GM12865 (cell line): ENCODE results near the gene KANSL3.
A peak's percentile ranks its signal among the peaks of the same experiment; 100 is the strongest.

Experiments
- DNase-seq: peaks from one replicate; pipeline ENCODE4 v3.0.0; 2010; ENCODE audit warnings: low read depth
- H3K4me3 ChIP-seq: 2 replicates; pipeline ENCODE4 v1.5.1; 2011; ENCODE audit warnings: mild to moderate bottlenecking, low read depth, low read length, control low read depth
- TF ChIP-seq, protein P1 (sequence below): IDR thresholded peaks from 2 replicates; pipeline ENCODE4 v1.5.1; 2011; ENCODE audit warnings: low read length, control low read depth, low read depth, inconsistent platforms; ENCODE audit not compliant: insufficient read depth; ENCODE audit errors: missing control alignments

KANSL3 gene

DNA sequence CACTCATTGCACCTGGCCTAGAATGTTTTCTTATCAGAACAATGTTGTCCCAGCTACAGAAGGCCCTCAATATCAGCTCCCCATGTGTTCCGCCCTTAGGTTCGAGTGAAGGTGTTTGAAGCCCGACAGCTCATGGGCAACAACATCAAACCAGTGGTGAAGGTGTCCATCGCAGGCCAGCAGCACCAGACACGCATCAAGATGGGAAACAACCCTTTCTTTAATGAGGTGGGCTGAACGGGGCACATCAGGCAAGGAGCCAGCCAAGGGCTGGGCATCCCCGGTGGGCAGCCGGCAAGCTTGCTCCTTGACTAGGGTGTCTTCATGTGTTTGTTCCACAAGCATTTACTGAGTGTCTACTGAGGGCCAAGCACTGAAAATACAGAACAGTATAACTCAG is 13.7 kb upstream of the KANSL3 start:
- no peak overlapping the region for H3K4me3 ChIP-seq
- TF ChIP-seq, protein P1, sequence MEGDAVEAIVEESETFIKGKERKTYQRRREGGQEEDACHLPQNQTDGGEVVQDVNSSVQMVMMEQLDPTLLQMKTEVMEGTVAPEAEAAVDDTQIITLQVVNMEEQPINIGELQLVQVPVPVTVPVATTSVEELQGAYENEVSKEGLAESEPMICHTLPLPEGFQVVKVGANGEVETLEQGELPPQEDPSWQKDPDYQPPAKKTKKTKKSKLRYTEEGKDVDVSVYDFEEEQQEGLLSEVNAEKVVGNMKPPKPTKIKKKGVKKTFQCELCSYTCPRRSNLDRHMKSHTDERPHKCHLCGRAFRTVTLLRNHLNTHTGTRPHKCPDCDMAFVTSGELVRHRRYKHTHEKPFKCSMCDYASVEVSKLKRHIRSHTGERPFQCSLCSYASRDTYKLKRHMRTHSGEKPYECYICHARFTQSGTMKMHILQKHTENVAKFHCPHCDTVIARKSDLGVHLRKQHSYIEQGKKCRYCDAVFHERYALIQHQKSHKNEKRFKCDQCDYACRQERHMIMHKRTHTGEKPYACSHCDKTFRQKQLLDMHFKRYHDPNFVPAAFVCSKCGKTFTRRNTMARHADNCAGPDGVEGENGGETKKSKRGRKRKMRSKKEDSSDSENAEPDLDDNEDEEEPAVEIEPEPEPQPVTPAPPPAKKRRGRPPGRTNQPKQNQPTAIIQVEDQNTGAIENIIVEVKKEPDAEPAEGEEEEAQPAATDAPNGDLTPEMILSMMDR = no peak
- DNase-seq = no peak

DNA sequence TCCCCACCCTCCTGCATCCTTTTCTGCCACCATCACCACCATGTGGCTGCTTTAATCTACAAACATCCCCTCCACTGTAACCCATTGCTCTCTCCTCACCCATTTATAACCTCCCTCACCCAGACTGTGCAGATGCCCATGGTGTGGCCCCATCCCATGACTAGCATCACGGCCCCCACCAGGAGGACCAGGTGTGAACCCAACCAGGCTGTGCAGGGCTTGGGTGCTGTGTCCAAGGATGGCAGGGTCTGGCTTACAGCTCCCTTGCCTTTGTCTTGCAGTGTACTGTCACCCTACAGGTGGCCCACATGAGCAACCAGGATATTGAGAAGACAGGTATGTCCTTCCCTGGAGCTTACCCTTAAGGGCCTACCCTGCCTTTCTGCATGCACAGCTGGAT is 11.2 kb upstream of the KANSL3 start:
- DNase-seq = no peak
- TF ChIP-seq, protein P1 = no peak

DNA sequence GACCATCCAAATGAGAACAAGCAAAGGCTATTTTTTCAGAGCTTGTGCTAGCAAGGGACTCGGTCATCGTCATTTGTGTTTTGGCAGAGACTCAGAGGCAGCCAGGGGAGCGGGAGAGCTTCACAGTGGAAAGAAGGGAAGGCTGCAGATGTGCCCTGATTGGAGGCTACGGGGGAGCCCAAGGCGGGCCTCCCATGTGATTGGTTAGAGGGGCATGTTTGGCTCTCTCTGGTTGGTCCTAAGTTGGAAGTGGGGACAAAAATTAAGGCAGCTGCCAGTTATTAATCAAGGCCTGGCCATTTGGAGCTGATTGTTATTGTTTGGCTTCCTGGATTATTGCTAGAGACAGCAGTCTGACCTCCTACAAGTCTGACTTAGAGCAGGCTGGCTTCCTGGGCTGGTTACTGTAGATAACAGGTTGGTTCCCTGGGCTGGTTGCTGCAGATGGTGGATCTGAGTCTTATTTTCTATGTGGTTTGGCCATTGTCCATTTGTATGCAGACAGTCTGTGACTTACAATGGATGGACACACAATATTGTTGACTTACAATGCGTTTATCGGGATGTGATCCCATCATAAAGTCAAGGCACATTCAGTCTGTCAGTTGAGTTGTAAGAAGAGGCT is 10.3 kb upstream of the KANSL3 start:
- no peak overlapping the region for H3K4me3 ChIP-seq
- no peak for DNase-seq
- TF ChIP-seq, protein P1 = no peak

More for the DNA sequence above, 11.2 kb upstream of the KANSL3 start:
- no peak overlapping the region for H3K4me3 ChIP-seq

DNA sequence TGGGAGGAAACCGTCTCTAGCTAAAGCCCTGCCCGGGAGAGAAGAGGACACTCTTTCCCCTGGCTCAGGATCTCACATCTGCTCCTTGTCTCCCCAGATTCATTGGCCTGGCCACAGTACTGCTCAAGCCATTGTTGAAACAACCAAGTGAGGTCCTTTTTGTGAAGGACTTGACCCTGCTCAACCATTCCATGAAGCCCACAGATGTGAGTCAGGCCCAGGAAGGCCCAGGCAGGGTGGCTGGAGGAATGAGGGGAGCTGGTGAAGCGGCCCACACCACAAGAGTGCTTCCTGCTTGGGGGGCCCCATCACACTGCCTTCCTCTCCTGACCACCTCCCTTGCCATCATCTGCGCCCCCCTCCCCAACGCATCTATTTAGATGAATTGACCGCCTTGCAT is 9.6 kb upstream of the KANSL3 start:
- no peak for DNase-seq
- H3K4me3 ChIP-seq = no peak overlapping the region
- TF ChIP-seq, protein P1 = no peak

DNA sequence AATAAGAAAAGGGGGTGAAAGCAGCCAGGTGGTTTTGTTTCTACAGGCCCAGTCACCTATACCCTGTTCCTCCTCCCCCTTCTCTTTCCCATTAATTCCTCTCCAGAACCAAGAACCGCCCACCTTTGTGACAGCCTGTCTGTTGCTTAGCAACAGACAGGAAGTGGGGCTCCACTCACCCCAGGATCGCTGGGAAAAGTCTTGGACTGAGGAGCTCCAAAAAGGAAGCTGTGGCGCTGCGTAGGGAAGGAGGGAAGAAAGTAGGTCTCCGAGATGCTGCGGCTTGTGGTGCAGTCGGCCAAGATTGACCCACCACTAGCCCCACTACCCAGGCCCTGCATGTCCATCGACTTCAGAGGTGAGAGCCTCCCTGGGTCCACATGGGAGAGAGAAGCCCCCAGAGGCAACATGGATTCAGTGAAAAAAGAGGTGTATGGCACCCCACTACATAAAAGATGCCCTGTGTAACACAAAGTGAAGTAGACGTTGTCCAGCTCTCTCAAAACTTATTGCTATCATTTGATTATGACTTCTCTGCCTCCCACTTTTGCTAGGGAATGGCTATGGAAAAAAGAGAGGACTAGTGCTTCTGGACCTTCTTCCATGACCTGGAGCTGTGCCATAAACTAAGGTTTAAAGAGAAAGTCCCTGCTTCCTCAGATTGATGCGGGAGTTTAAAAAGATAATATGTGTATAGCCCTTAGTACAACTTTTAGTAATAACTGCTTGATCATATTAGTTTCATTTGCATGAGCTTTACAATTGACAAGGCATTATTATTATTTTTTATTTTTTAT is 4.7 kb upstream of the KANSL3 start, which contains the start of gene FER1L5:
Gene FER1L5, plus strand, starts transcription at position 201 of the 797 bp plus-strand sequence. Its CDS starts 73 bp downstream, at position 274.
- no peak for DNase-seq
- H3K4me3 ChIP-seq = no peak within 1 kb of the TSS
- TF ChIP-seq, protein P1 = no peak

DNA sequence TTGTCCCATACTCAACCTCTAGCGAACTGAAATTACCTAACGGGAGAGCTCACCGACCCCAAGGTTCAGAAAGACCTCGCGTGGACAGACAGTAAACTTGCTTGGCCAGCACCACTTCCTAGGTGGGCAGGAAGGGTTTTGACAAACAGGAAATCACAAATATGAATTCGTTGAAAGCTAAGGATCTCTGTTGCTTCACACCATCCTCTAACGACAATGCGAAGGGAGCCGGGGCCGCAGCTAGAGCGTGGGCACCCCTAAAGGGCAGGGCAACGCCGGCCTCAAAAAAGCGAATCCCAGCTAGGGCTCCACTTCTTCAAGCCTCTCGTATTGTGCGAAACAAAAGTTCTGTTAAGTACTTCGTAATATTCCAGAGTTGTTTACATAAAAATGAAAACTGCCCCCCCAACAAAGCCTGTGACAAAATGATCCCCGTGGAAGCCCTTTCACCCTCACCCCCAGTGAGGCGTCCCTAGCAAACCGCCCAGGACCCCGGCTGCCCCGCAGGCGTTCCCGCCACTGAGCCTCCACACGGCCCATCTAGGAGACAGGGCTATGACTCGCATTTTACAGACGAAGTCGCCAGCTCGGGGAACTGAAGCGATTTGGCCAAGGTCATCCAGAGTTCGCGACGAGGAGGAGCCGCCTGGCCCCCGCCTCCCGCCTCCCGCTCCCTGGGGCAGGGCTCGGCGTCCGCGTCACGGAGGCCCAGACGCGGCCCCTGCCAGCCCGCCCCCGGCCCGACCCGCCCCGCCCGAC is 548 bp downstream of the KANSL3 start:
- peak overlapping the region; percentile 80 for H3K4me3 ChIP-seq
- TF ChIP-seq, protein P1 = no peak
- DNase-seq = peak; percentile 92
